Stromal cell of bone marrow (primary cell): Measurements from ENCODE around the gene NEK11.

Source experiments
- DNase-seq: peaks from one replicate; pipeline ENCODE4 v3.0.0-alpha.2; 2012; ENCODE audit warnings: low read depth

The NEK11 gene

DNA sequence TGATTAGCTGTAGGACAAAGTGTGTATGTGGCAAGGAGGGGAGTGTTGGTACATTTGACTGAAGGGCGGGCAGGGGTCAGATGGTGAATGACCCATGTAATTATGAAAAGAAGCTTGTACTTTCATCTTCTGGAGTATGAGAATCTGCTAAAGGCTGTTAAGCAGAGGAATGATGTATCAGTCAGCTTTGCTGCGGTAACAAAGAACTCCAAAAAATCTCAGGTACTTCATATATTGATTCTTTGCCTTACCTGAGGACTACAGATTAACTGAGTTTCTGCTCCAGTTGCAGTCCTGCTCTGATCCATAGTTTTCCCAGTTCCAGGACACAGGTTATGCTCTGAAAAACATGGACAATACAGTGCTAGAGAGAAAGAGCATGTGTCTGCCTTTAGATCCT, 115.1 kb downstream of the NEK11 start:
- DNase-seq, result no peak

DNA sequence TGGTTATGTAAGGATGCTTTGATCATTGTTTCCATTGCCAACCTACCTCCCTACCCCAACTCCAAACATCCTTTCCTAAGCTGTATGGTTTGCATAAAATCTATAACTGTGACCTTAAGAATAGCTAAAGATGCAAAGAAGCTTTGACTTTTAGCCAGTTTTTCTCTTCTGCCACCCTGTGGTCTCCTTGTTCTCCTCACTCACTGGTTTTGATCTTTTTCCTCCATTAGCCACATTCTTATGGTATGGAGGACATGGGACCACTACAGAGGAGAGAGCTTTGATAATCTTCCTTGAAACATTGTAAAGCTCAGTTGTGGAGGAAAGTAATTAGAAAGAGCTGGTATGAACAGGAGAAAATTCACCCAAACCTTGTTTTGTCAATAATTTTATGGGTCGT, 115.9 kb downstream of the NEK11 start:
- peak; percentile 3 for DNase-seq

DNA sequence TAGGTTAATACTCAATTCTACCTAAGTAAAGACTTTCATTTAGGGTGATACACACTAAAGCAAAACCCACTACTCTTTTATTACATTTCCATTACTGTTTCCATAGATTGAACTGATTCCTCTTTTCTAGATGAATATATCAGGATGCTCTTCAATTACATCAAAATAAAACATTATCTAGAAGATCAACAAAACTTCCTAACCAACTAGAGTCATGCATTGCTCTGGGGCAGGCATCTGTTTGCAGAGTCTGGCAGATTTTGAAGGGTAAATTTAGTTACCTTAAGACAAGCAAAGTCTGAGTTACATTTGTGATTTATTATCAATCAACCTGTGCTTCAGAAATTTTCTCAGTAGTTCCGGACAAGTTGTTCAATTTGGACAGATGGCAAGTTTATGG, 117.1 kb downstream of the NEK11 start:
- DNase-seq, result no peak

DNA sequence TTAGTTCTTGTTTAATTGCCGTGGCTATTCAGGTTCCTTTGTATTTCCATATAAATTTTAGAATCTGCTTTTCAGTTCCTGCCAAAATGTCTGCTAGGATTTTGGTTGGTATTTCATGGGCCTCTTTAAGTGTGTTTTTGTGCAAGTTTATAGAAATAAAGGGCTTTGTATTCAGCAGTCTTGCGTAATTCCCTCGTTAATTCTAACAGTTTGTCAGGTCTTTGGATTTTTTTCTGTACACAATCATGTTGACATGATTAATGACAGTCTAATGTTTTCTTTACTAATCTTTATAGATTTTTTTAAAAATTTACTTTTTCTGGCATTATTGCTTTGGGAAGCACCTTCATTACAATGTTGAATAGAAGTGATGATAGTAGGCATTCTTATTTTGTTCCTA, 120.9 kb downstream of the NEK11 start:
- DNase-seq, result no peak

DNA sequence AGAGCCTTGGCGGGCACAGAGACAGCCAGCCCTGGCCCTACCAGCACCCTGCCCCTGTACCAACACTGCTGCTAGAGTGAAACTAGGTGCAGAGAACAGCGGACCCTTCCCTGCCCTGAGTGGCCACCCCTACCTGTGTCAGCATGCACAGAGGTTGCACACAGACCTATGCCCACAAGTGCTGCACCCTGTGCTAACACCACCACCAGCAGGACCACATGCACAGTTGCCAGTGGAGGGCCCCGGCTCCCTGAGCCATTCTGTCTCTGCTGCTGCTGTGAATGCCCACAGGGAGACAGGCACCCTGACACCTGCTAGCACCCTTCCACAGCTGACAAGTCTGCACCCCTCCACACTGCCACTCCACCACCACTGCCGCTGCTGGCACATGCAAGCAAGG, 131.8 kb downstream of the NEK11 start:
- DNase-seq, result no peak

DNA sequence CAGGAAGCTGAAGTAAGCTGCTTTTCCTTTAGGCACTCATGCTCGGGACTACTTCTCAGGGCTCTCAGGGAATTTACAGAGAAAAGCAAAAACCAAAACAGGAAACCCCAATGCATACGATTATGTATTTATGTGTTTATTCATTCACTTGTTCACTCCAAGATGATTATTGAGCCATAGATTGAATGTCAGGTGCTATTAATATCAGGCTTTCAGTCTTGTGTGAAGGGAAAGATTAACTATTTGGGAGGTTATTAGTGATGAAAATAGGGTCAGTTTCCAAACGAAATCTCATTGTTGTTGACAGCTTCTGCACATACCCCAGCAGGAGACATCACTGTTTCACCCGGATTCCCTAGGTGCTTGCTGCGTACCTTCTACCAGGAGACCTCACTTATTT, 135.8 kb downstream of the NEK11 start:
- DNase-seq, result no peak

DNA sequence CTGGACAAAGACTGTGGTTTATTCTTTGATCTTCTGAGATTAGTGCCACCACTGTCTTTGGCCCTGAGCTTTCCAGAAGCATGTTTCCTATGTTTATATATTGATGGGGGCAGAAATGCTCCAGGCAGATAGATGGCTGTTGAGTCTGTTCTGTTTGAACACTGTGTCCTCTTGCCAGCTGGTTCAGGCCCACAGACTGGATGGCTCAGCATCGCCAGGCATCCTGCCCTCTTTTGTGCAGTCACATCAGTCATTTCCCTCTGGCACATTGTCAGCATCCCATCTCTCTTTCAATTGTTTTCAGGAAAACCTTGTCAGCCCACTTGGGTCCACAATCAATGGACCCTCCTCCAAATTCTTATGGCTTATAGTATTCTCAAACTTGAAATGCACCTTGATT, 141.2 kb downstream of the NEK11 start:
- DNase-seq, result no peak

DNA sequence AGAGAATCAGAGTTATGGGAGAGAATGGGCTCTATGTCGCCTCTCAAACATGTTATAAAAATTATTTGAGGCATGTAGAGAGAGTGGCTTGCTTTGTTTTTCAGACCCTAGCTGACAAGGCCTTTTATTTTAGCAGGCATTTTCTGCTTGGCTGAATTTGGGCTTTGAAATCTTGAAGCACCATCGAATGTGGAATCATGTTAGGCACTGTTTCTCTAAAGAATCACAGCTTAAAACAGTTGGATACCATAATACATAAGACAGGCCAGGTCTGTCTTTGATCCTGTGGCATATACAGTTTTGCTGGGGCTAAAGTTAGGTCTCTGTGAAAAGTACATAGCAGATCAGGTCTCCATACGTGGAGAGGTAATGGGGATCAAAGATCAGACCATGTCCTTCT, 142.7 kb downstream of the NEK11 start:
- DNase-seq, result no peak

DNA sequence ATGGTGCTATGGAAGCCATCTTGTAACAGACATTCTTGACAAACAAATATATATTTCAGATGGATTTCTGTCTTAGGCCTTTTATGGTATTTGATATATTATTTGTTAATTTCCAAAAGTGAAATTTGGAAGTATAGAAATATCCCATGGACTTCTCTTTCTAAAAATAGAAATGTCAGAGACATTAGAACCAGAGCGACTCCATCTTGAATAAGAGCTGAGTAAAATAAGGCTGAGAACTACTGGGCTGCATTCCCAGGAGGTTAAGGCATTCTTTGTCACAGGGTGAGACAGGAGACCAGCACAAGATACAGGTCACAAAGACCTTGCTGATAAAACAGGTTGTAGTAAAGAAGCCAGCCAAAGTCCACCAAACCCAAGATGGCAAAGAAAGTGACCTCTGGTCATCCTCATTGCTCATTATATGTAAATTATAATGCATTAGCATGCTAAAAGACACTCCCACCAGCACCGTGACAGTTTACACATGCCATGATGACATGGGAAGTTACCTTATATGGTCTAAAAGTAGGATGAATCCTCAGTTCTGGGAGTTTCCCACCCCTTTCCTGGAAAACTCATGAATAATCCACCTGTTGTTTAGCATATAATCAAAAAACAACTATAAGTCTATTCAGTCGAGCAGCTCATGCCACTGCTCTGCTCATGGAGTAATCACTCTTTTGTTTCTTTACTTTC, 146.0 kb downstream of the NEK11 start:
- DNase-seq, result no peak

DNA sequence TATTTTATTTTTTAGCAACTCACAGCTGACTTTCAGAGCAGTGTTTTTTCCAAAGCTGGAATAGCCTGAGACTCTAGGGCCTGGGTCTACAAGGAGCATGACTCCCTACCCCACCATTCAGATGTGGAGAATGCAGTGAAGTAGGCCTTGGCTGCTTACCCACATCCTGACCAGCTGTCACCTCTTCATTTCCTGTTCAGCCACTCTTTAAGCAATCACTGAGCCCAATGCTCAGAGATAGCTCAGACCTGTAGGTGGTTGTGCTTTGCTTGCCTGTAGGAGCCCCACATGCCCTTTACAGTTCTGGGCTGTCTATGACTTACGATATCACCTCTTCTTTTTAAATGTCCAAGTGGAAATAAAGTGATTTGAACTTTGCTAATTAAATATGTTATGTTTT, 148.1 kb downstream of the NEK11 start:
- DNase-seq, result no peak

DNA sequence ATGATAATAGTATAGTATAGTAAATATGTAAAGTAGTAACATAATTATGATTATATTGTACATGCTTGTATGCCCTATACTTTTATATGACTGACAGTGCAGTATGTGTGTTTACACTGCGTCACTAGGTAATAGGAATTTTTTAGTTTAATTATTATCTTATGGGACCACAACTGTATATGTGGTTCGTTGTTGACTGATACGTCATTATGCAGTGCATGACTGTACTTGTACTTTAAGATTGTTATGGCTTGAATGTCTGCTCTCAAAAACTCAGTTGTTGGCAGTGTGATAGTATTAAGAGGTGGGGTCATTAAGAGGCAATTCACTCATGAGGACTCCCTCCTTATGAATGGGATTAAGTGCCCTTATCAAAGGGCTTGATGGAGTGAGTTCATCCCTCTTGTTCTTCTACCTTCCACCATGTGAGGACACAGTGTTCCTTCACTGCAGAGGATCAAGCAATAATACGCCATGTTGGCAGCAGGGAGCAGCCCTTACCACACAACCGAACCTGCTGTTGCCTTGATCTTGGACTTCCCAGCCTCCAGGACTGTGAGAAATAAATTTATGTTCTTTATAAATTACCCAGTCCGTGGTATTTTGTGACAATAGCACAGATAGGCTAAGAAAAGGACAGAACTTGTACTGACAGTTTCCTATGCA, 152.2 kb downstream of the NEK11 start:
- no peak for DNase-seq

DNA sequence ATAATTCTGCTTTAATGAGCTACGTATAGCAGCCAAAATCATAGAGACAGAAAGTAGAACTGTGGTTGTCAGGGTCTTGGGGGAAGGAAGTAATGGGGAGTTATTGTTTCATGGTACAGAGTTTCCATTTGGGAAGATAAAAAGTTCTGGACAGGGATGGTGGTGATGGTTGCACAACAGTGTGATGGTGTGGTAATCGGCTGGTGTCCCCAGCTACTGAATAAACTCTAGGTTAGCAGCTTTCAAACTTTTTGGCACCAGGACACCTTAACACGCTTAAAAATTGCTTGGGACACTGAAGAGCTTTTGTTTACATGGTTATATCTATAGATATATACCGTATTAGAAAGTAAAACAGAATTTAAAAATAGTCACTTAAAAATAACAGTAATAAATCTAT, 166.0 kb downstream of the NEK11 start:
- no peak for DNase-seq

DNA sequence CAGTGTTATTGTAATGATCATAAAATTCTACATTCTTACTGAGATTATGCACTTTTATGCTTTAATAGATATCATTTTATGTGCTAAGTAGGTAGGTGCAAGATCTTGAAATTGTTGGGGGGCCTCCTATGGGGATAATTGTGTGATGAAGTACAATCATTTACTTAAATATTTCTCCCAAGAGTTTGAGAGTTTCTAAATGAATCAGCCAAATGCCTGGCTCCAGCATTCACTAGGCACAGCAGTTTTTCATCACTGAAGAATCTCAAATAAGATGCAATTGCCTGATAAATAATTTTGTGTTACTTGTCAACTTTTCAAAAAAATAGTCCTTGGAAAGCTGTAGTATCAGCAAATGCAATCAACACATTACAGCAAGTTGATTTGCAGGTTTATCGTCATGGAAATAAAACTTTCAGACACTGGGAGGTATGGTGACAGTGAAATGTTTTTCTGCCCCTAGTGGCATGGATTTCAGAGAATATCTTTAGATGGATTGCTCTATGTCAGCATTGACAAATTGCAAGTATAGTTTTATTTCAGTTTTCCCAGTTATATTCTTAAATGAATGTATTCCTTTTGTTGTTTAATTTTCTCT, 167.1 kb downstream of the NEK11 start:
- DNase-seq, result no peak

DNA sequence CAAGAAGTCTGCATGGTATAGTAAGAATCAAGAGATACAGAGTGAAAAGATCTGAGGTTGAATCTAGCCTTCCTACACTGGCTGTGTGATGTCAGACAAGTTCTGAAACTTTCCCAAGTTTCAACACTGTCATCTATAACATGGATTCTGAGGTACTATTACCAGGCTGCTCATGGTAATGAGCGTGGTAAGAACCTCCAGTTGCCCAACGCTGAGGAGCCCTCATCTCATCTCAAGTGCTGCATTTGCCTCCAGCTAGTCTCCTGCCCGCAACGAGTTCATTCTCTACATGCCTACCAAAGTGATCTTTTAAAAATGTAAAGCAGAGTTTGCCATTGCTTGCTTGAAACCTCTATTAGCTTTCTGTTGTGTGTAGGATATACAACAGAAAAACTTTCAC, 168.1 kb downstream of the NEK11 start:
- no peak for DNase-seq

DNA sequence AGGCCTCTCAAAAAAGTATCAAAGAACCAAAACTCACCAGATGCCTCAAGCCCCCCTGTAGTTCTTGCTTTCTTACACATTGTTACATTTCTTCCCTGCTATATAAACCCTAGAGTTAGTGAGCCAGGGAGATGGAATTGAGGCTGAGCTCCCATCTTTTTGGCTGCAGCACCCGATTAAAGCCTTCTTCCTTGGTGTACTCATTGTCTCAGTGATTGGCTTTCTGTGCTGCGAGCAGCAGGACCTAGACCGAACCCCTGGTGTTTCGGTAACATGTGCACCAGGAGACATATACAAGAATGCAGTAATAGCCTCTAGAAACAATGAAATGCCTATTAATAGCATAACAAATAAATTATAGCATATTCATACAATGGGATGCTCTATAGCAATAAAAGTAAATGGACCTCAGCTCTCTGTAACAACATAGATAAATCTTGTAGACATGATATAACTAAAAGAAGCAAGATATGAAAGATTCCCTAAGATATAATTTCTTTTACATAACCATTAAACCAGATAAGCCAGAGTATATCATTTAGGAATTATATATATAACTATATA, 174.0 kb downstream of the NEK11 start:
- no peak for DNase-seq

DNA sequence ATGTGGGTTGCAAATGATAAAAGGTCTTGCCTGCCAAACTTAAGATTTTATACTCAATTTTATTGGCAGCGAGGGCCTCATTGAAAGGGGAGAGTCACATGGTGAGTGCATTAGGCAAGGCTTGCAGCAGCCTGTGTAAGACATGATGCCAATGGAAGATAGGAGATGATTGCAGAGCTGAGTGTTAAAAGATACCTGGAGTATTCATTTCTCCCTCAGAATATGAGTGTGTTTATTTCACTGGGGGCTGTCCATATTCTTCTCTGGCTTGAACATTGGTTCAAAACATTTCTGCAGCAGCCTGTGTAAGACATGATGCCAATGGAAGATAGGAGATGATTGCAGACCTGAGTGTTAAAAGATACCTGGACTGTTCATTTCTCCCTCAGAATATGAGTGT, 189.7 kb downstream of the NEK11 start:
- DNase-seq, result no peak

DNA sequence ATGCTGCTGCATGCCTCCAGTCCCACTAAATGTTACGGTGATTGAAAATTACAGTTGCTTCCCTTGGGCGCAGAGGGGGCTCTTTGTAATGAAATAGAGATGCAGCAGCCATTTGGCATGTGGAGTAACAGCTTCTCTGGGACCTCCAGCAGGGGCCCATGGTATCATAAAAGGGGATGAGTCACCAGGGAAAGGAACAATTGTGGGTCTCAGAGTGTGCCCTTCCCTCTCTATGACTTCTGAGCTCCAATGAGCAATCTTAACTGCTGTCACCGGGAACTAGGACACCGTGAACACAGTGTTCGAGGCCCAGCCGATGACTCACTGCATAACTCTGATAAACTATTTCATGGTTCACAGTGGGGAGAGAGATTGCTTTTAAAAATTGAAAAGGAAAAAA, 190.1 kb downstream of the NEK11 start:
- DNase-seq, result peak; percentile 29

DNA sequence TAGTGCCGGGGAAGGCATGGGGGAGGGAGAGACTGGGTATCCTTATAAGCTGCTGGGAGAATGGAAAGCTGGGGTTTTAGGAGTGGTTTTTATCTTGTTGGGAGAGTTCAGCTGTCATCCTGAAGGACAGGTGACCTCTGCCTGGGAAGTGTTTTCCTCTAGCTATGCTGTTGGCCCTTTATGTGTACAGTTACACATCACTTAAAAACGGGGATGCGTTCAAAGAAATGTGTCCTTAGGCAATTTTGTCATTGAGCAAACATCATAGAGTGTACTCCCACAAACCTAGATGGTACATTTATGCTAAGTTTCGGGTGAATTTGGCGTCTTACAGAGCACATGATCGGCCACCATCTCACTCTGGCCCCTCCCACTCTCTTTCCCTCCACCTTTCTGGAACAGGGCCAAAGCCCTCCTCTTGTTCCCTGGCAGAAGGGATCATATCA, 190.6 kb downstream of the NEK11 start:
- DNase-seq, result no peak

DNA sequence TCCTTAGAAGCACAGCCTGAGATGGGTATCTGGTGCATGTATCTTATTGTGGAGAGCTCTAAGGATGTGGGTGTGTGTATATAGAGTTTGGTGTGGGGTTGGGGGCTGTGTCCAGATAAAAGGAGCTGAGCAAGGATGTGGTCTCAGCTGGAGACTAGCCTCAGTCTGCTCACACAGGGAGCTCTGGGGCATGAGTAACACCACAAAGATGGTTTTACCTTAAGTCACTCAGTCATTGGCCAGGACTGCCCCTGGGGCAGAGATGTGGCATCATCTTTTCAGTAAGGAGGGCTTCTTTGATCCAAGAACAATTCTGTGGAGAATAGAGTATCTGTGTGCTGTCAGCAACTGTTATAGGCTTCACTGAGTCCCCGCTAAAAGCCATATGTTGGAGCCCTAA, 191.5 kb downstream of the NEK11 start:
- DNase-seq, result no peak

DNA sequence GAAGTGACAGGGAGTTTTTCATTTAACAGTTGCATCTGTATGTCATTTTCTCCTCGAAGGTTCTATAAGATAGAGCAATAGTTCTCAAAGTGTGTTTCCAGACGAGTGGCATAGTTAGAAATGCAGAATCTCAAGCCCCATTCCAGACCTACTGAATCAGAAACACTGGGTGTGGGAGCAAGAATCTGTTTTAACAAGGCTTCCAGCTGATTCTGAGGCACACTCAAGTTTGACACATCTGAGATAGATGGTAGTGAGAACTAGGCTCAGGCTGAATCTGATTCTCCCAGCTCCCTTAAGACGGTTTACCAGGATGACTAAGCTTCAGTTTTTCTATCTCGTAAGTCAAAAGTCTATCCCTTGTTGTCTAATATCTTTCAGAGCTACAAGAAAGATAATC, 195.1 kb downstream of the NEK11 start:
- peak; percentile 54 for DNase-seq

DNA sequence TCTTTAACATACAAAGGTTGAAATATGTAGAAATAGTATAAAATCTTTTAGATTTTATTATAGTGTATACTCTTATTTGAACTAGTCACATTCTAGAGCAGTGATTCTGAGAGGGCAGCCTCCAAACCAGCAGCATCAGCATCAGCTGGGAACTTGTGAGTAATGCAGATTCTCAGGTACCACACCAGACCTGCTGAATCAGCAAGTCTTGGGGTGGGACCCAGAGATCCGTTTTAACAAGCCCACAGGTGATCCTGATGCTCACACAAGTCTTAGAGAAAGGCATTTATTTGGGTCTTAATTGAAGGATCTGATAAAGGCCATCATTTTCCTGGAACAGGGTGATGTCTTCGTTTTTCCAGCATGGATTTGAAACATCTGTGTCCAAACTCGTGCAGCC, 195.9 kb downstream of the NEK11 start:
- DNase-seq, result no peak

DNA sequence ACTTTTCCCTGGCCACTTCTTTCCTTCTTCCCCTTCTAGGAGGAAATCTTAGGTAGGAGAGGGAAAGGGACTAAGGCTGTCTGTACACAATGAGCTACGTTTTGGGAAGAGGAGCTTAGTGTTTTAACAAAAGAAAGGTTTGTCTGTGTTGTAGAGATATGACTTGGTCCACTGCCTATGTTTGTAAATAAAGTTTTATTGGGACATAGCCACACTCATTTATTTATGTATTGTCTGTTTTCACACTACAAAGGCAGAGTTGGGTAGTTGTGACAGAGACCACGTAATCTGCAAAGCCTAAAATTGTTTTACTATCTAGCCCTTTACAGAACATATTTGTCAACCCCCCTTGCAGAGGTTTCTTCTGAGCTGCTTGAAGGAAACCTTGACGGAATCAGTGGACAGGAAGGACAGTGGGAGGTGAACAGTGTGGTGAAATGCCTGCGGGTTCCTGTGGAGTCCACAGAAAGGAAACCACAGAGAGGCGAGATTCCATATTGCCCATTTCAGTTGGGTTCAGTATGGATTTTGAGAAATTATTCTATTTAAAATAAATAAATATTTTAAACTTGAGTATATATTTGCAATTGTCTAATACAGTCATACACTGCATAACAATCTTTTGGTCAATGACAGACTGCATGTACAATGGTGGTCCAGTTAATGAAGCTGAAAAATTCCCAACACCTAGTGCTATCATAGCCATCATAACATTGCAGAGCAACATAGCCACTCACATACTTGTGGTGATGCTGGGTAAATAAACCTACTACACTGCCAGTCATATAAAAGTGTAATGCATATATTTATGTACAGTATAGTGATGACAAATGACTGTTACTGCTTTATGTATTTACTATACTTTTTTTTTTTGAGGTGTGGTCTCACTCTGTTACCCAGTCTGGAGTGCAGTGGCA, 197.0 kb downstream of the NEK11 start:
- no peak for DNase-seq
